ENCODE data around the gene TICAM2.

DNA sequence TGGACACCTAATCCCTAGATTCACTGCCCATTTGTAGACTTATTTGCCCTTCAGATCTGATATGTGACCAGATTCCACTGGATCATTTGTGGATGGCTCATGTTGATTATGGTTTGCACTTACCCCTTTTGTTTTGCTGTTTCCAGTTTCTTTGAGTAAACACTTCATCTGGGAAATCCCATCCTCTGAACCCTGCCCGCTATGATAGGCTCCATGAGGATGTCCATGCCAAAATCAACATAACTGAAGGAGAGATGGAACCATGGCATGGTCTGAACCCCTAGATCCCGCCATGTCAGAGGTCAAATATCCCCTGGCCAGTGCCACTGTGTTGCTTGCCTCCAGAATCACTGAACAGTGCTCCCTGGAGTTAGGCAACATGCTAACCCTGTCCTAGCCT, 46.0 kb downstream of the TICAM2 start:
- TF ChIP-seq SLC30A9 (CRISPR knock-in tag; IDR thresholded peaks at IDR 0.05) (no peak), ZNF217 (CRISPR knock-in tag; IDR thresholded peaks at IDR 0.05) (no peak), ZZZ3 (IDR thresholded peaks at IDR 0.05) (no peak), ZNF57 (CRISPR knock-in tag; IDR thresholded peaks at IDR 0.05) (no peak), CAMTA2 (CRISPR knock-in tag; conservative IDR thresholded peaks at IDR 0.05) (no peak), JUN (IDR thresholded peaks at IDR 0.05; ENCODE audit: borderline replicate concordance, low read depth, low read length) (no peak), JUN (CRISPR knock-in tag; IDR thresholded peaks at IDR 0.05; ENCODE audit: borderline replicate concordance) (no peak), MYNN (IDR thresholded peaks at IDR 0.05) (no peak), MYNN (CRISPR knock-in tag; IDR thresholded peaks at IDR 0.05) (no peak), KLF13 (tag; IDR thresholded peaks at IDR 0.05; ENCODE audit: borderline replicate concordance, low read depth) (no peak), L3MBTL2 (IDR thresholded peaks at IDR 0.05) (no peak), THRB (CRISPR knock-in tag; conservative IDR thresholded peaks at IDR 0.05) (no peak)
- TF ChIP-seq, protein P1, sequence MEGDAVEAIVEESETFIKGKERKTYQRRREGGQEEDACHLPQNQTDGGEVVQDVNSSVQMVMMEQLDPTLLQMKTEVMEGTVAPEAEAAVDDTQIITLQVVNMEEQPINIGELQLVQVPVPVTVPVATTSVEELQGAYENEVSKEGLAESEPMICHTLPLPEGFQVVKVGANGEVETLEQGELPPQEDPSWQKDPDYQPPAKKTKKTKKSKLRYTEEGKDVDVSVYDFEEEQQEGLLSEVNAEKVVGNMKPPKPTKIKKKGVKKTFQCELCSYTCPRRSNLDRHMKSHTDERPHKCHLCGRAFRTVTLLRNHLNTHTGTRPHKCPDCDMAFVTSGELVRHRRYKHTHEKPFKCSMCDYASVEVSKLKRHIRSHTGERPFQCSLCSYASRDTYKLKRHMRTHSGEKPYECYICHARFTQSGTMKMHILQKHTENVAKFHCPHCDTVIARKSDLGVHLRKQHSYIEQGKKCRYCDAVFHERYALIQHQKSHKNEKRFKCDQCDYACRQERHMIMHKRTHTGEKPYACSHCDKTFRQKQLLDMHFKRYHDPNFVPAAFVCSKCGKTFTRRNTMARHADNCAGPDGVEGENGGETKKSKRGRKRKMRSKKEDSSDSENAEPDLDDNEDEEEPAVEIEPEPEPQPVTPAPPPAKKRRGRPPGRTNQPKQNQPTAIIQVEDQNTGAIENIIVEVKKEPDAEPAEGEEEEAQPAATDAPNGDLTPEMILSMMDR (IDR thresholded peaks at IDR 0.05 in 2 of 3, conservative IDR thresholded peaks at IDR 0.05 in 1 of 3; ENCODE audit: insufficient read depth in 2 of 3, low read depth in 1 of 3, low read length in 3 of 3) = no peak
- TF ChIP-seq, protein P2, sequence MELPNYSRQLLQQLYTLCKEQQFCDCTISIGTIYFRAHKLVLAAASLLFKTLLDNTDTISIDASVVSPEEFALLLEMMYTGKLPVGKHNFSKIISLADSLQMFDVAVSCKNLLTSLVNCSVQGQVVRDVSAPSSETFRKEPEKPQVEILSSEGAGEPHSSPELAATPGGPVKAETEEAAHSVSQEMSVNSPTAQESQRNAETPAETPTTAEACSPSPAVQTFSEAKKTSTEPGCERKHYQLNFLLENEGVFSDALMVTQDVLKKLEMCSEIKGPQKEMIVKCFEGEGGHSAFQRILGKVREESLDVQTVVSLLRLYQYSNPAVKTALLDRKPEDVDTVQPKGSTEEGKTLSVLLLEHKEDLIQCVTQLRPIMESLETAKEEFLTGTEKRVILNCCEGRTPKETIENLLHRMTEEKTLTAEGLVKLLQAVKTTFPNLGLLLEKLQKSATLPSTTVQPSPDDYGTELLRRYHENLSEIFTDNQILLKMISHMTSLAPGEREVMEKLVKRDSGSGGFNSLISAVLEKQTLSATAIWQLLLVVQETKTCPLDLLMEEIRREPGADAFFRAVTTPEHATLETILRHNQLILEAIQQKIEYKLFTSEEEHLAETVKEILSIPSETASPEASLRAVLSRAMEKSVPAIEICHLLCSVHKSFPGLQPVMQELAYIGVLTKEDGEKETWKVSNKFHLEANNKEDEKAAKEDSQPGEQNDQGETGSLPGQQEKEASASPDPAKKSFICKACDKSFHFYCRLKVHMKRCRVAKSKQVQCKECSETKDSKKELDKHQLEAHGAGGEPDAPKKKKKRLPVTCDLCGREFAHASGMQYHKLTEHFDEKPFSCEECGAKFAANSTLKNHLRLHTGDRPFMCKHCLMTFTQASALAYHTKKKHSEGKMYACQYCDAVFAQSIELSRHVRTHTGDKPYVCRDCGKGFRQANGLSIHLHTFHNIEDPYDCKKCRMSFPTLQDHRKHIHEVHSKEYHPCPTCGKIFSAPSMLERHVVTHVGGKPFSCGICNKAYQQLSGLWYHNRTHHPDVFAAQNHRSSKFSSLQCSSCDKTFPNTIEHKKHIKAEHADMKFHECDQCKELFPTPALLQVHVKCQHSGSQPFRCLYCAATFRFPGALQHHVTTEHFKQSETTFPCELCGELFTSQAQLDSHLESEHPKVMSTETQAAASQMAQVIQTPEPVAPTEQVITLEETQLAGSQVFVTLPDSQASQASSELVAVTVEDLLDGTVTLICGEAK (IDR thresholded peaks at IDR 0.05) = no peak
- TF ChIP-seq, protein P2 (CRISPR knock-in tag; IDR thresholded peaks at IDR 0.05) = no peak
